Islet of Langerhans (tissue), 1 donor: ENCODE measurements around the gene GLYAT.

Source experiments
- FAIRE-seq: peaks from one replicate; lab custom pipeline; 2011; peaks lifted over from hg19 to GRCh38; lab: Jason Lieb, UNC

Gene GLYAT, protein sequence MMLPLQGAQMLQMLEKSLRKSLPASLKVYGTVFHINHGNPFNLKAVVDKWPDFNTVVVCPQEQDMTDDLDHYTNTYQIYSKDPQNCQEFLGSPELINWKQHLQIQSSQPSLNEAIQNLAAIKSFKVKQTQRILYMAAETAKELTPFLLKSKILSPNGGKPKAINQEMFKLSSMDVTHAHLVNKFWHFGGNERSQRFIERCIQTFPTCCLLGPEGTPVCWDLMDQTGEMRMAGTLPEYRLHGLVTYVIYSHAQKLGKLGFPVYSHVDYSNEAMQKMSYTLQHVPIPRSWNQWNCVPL

DNA sequence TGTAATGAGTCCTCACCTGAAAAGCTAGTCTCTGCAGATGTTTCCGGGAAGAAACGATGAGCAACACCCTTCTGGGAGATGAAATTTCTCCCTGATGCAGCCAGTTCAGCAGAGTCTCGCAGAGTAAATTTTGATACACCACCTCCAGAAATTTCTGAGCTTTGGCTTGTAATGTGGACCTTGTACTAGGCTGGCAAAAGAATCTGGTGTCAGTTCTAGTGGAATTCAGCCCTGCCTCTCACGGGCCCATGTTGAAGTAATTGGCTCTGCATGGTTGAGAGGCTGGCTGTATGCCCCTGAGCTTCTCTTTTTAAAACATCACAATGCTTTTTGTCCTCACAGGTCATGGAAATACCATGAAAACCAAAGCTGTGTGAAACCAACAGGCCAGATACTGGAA, at the start of gene GLYAT:
Gene GLYAT (minus strand): TSS at position 125 of the 400 bp plus-strand sequence. CDS start 7,447 bp downstream, outside the sequence.
- no peak for FAIRE-seq

DNA sequence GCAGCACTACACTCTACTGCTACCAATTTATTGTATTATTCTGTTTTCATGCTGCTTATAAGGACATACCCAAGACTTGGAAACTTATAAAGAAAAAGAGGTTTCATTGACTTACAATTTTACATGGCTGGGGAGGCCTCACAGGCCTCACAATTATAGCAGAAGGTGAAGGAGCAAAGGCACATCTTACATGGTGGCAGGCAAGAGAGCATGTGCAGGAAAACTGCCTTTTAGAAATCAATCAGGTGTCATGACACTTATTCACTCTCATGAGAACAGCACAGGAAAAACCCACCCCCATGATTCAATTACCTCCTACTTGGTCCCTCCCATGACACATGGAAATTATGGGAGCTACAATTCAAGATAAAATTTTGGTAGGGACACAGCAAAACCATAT, 49.6 kb upstream of the GLYAT start:
- no peak for FAIRE-seq

GRCh38 chr11:58780578-58780977, 48.8 kb upstream of the GLYAT start:
- no peak for FAIRE-seq

GRCh38 chr11:58776891-58777710, 45.4 kb upstream of the GLYAT start:
- no peak for FAIRE-seq

DNA sequence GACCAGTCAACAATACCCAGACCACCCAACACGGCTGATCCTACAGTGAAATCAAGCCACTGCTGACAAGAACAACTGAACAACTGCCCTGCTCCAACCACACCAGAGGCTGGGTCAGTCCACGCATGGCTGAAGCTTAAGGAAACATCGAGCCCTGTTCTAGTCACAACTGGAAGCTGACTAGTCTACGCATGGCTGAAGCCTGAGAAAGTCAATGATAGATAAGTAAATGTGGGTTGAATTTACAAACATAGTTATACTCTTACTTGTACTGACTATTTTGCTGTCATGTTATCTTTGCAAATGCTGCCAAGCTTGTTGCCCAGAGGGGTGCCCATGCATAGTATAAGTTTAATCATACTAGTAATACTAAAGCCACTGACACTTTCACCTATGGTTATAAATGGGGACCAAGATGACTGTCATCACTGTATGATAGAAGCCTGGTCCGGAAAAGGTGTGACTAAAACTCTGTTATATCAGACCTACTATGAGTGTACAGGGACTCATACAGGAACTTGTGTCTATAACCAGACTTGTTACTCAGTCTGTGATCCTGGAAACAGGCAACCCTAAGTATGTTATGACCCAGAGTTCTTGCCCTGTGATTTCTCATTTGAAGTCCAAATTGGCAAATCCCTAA, 43.4 kb upstream of the GLYAT start:
- FAIRE-seq, result no peak

DNA sequence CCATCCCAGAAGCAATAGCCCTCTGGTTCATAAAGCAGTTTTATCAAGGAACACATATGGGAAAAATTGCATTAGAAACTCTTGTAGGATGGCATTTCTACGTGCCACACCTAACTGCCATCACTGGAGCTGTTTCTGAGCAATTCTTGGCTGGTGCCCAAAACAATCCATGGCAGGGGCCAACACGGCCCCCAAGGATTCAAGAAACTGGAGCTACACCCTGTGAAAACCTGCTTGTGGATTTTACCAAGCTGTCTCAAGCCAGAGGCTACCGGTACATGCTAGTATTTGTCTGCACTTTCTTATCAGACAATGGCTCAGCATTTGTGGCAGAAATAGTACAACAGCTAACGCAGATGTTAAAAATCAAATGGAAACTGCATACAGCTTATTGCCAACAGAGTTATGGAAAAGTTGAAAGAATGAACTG, 42.4 kb upstream of the GLYAT start:
- no peak for FAIRE-seq

DNA sequence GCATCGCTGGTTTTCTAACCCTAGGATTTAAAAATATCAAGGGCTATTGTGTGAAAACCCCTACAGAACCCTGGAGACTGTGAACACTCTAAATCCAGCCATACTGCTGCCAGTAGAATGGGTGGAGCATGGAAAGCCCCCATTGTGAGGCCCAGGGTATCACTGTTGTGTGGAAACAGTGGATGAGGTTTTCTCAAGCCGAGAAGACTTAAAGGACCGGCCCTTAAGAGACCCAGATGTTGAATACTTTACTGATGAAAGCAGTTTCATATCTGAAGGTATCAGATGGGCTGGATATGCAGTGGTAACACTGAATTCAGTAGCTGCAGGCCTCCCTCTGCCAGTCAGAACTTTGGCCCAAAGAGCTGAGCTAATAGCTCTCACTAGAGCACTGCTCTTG, 41.6 kb upstream of the GLYAT start:
- FAIRE-seq, result no peak

DNA sequence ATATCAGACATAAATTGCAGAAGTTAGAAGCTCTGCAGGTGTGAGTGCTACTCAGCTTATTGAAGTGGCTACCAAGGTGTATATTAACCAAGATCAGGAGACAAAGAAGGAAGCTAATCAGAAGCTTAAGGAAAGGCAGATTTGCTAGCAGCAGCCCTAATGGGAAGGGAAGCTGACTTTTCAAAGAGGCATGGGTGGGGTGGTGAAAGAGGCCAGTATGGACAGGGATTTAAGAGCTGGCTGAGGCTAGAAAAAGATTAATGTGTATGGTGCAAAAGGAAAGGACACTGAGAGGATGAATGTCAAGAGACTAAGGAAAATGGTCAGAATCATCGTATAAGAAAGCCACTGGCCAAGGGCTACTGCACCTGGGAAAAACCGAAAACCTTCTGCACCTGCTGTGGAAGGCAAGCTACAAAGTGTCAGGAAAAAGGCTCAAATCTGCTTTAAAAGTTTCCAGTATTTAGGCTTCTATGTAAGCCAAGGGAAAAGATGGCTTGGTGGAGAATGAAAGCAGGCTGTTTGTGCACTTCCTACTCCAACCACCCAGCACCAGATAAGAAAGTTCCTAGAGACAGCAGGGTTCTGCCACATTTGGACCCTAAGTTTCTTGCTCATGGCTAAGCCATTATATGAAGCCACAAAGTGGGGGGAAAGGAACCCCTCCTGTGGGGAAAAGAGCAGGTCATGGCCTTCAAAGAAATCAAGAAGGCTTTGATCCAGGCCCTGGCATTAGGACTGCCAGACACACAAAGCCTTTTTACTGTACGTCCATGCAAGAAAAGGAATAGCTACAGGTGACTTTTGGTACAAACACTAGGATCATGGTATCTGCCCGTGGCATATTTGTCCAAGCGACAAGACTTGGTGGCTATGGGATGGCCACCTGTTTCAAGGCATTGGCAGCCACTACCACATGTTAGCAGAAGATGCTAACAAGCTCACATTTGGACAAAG, 40.9 kb upstream of the GLYAT start:
- no peak for FAIRE-seq

GRCh38 chr11:58771458-58771855, 39.7 kb upstream of the GLYAT start:
- FAIRE-seq, result no peak

GRCh38 chr11:58770627-58771457, 39.1 kb upstream of the GLYAT start:
- no peak for FAIRE-seq

- no peak for FAIRE-seq
Observed at GRCh38 chr11:58770166-58770565, 38.4 kb upstream of the GLYAT start.

GRCh38 chr11:58769308-58769707, 37.6 kb upstream of the GLYAT start:
- no peak for FAIRE-seq

DNA sequence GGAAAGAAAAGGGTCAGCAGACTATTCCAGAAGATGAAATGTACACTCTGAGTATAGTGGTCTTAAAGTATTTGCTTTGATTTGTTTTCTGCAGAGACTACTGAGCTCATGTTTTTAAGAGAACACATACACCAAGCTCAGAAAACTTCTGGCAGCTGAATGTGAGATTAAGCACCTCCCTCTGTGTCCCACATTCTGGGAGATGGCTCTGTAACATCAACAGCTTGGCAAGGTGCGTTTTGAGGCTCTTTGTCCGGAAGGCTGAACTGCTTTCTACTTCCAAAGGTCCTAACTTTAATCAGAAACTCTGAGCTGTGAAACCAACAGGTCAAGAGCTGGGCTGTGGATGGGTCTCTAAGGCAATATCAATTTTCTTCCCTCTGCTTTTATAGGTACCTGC, 36.4 kb upstream of the GLYAT start:
- FAIRE-seq, result no peak

GRCh38 chr11:58765078-58765477, 33.3 kb upstream of the GLYAT start:
- FAIRE-seq, result no peak

GRCh38 chr11:58763120-58763490, 31.4 kb upstream of the GLYAT start:
- no peak for FAIRE-seq

DNA sequence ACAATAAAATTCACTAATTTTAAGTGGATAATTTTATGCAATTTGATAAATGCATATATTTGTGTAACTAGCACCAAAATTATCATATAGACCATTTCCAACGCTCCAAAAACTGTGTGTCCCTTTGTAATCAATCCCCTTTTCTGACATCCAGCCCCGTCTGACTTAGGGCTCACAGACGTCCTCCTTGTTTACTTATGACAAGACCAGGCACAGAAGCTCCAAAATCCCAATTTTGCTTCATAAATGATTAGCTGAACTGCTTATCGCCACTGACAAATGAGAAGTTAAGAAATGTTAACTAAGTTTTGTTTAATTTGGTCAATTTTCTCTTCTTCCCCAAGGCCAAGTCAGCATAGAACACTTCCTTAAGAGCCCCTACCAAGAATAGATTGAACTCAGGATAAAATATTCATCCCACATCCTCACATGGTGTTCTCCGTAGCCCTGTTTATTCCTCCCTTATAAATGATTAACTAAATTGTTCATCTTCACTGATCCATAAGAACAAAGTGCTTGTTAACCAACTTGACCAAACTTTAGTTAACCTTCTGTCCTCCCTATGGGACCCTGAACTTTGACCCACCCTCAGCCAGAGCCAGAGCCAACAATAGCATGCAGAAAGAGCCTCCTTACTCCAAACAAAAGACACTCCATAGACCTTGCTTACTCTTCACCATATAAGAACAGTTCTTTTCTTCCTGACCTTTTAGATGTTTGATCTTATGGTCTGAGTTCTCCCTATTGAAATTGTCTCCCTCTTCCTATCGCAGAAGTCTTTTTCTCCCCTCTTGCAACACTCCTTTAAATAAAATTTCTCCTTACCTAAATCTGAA, 30.8 kb upstream of the GLYAT start:
- no peak for FAIRE-seq

DNA sequence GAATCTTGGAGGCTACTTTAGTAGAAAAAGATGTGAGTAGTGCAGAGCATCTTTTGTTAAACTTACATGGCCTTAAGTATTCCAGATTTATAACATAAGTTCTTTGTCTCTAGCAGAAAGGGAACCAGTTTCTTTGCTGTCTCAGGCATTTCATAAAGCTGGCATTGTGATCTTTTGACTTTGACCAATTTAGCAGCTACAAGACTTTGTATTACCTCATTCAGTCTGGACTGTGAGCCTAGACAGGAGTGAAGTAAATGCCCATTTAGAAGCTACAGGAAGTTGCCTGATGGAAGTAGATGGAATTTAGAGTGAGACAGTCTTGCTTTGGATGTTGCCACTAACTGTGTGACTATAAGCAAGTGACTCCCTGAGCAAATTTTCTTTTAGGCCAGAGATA, 25.7 kb upstream of the GLYAT start:
- FAIRE-seq, result no peak

- FAIRE-seq, result no peak
Observed at GRCh38 chr11:58745705-58746364, 14.1 kb upstream of the GLYAT start.

DNA sequence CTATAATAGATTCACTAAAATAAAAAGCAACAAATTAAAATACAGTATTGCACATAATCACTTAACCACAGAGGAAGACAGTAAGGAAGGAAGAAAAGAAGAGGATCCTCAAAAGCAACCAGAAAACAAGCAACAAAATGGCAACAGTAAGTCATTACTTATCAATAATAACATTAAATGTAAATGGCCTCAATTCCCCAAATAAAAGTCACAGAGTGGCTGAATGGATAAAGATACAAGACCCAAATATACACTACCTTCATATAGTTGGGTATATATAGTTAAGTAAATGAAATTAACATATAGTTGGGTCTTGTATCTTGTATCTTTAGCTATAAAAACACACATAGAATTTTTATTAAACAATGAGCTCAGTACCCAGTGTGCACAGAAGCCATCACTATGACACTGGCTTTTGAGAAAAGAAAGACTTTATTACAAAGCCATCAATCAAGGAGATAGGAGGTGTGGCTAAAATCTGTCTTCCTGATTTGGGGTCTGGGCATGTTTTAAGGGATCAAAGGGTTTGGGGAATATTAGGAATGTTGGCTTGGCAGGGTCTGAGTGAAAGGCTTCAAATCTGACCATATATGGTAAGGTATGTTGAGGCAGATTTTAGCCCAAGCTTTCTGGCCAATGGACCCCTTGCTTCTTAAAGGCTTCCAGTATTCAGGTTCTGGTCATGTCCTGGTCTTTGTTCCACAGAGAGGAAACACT, 13.4 kb upstream of the GLYAT start:
- no peak for FAIRE-seq
